Panc1 (cell line): Measurements from ENCODE around the gene DCTN1. TPM values are rescaled to one million over a fixed set of nuclear protein-coding genes. Genes with fewer than 3 reads are reported as not detected.

Experiments
- ATAC-seq: fragments of 200-7000 bp; cut with Tn5 transposase; 2 replicates; pipeline ENCODE4 v1.9.1; 2020; ENCODE audit warnings: mild to moderate bottlenecking, moderate library complexity
- BruUV-seq: library from RNA; stranded (reverse); fragments of 400-500 nt; replicated peaks from 2 replicates; lab custom pipeline; 2021; lab: Mats Ljungman, UMichigan
- CTCF ChIA-PET: fragments of 300-600 bp; sonication (Branson Sonifier 250); formaldehyde crosslinking; loops from one replicate; lab custom pipeline; 2022; ENCODE audit warnings: antibody characterized with exemption; lab: Charles Lee
- POLR2A ChIA-PET: fragments of 300-600 bp; sonication (Branson Sonifier 250); formaldehyde crosslinking; loops from one replicate; lab custom pipeline; 2022; ENCODE audit warnings: antibody characterized with exemption; lab: Charles Lee
- DNase-seq: peaks from one replicate; pipeline ENCODE4 v3.0.0-alpha.2; 2010; ENCODE audit warnings: low read depth, low spot score
- H3K27ac ChIP-seq: 2 replicates; pipeline ENCODE4 v1.5.1; 2011; ENCODE audit warnings: mild to moderate bottlenecking, low read length, inconsistent platforms
- H3K27me3 ChIP-seq: fragments of 200-500 bp; sonication (Bioruptor generic); 2 replicates; pipeline ENCODE4 v1.6.0; 2014; ENCODE audit warnings: low read length, inconsistent platforms; ENCODE audit not compliant: control insufficient read depth, insufficient read depth
- H3K36me3 ChIP-seq: fragments of 200-500 bp; sonication (Bioruptor generic); 2 replicates; pipeline ENCODE4 v1.5.1; 2014; ENCODE audit warnings: inconsistent platforms, mild to moderate bottlenecking, low read length, moderate library complexity; ENCODE audit not compliant: control insufficient read depth, insufficient read depth
- H3K4me1 ChIP-seq: 2 replicates; pipeline ENCODE4 v1.5.1; 2011; ENCODE audit warnings: inconsistent platforms, mild to moderate bottlenecking, low read length, moderate library complexity; ENCODE audit not compliant: control insufficient read depth, insufficient read depth
- H3K4me3 ChIP-seq, 2 experiments: 2 replicates each; pipeline ENCODE4 v1.5.1; 2011 to 2012; ENCODE audit warnings: low read depth in 2 of 2, low read length in 2 of 2, mild to moderate bottlenecking in 2 of 2, inconsistent platforms in 1 of 2, moderate library complexity in 1 of 2
- H3K9me3 ChIP-seq: fragments of 200-500 bp; sonication (Bioruptor generic); 2 replicates; pipeline ENCODE4 v1.5.1; 2014; ENCODE audit warnings: low read depth, mild to moderate bottlenecking, inconsistent platforms, low read length, moderate library complexity; ENCODE audit not compliant: control insufficient read depth, insufficient read depth
- CTCF ChIP-seq: fragments of 450-650 bp; IDR thresholded peaks from 2 replicates; pipeline ENCODE4 v1.5.1; 2017; ENCODE audit warnings: mild to moderate bottlenecking
- POLR2AphosphoS5 ChIP-seq: IDR thresholded peaks from 2 replicates; pipeline ENCODE4 v1.6.1; 2012; ENCODE audit warnings: mild to moderate bottlenecking, low read depth, low read length, moderate library complexity
- REST ChIP-seq, 2 experiments: IDR thresholded peaks; 2 replicates each; pipeline ENCODE4 v1.6.1; 2011 to 2012; ENCODE audit warnings: low read depth in 2 of 2, control low read depth in 1 of 2, low read length in 1 of 2, mild to moderate bottlenecking in 1 of 2, moderate library complexity in 1 of 2; ENCODE audit not compliant: insufficient read depth in 1 of 2
- SIN3A ChIP-seq: IDR thresholded peaks from 2 replicates; pipeline ENCODE4 v1.6.1; 2012; ENCODE audit warnings: low read depth, mild to moderate bottlenecking, low read length, moderate library complexity, borderline replicate concordance; ENCODE audit not compliant: insufficient read depth
- TCF7L2 ChIP-seq: IDR thresholded peaks from 2 replicates; pipeline ENCODE4 v1.6.1; 2011; ENCODE audit warnings: mild to moderate bottlenecking, low read depth, low read length, inconsistent platforms
- in situ Hi-C: cut with HindIII; loops from 2 replicates; pipeline ENCODE4 v1.10.0; 2016; ENCODE audit warnings: low sequenced_read_pairs, low pct_unique_long_range_greater_than_20kb
- intact Hi-C: fragments of 100-400 bp; cut with micrococcal nuclease; formaldehyde crosslinking; loops from one replicate; pipeline ENCODE4 v1.10.0; 2022; ENCODE audit not compliant: unreplicated experiment
- total RNA-seq: library from RNA; stranded (reverse); gene quantifications from one replicate; pipeline ENCODE4 v1.2.1, GENCODE V29; 2021; ENCODE audit not compliant: unreplicated experiment

Gene DCTN1
- total RNA-seq, 1 experiment from 2014 or later: 190 TPM

- in situ Hi-C loops (no loop called here), intact Hi-C loops (no loop called here)
- TF ChIP-seq POLR2AphosphoS5 (no peak), REST (IDR thresholded peaks at IDR 0.05; ENCODE audit: insufficient read depth in 1 of 2, low read depth in 2 of 2, low read length in 1 of 2) (no peak), CTCF (no peak), SIN3A (no peak), TCF7L2 (no peak)
- ChIA-PET POLR2A (no interaction called here), CTCF (no interaction called here)
- no peaks in the 10 kb centered on the region for H3K9me3 ChIP-seq
- no peaks in the 10 kb centered on the region for H3K4me1 ChIP-seq
- DNase-seq: no peak
- no peaks in the 10 kb centered on the region for H3K27me3 ChIP-seq
- no peak overlapping the region for H3K4me3 ChIP-seq
- H3K27ac ChIP-seq: no peak overlapping the region
- no peak for ATAC-seq
- BruUV-seq: no TSS peak
- H3K36me3 ChIP-seq: peaks cover 9% of the 10 kb centered on the region; the same call in 1 of the 2 replicates
Measured at GRCh38 chr2:74373221-74373676, 6.9 kb downstream of the DCTN1 start.

- no peak for DNase-seq
- Histone ChIP-seq H3K4me3 (no peak overlapping the region), H3K9me3 (no peaks in the 10 kb centered on the region), H3K36me3 (peaks cover 13% of the 10 kb centered on the region; the same call in 1 of the 2 replicates), H3K27me3 (no peaks in the 10 kb centered on the region), H3K4me1 (no peaks in the 10 kb centered on the region), H3K27ac (no peak overlapping the region)
- no peak for ATAC-seq
- in situ Hi-C loops (no loop called here), intact Hi-C loops (no loop called here)
- ChIA-PET CTCF (no interaction called here), POLR2A (no interaction called here)
- no TSS peak for BruUV-seq
- TF ChIP-seq SIN3A (no peak), POLR2AphosphoS5 (no peak), REST (IDR thresholded peaks at IDR 0.05; ENCODE audit: insufficient read depth in 1 of 2, low read depth in 2 of 2, low read length in 1 of 2) (no peak), CTCF (no peak), TCF7L2 (no peak)
Measured at GRCh38 chr2:74372674-74373073, 7.4 kb downstream of the DCTN1 start.
